ENCODE results near the gene TEX53. TPM values are rescaled to one million over a fixed set of nuclear protein-coding genes. Genes with fewer than 3 reads are reported as not detected.

TEX53 gene
- total RNA-seq, 1 donor from 2014 or later = not detected

DNA sequence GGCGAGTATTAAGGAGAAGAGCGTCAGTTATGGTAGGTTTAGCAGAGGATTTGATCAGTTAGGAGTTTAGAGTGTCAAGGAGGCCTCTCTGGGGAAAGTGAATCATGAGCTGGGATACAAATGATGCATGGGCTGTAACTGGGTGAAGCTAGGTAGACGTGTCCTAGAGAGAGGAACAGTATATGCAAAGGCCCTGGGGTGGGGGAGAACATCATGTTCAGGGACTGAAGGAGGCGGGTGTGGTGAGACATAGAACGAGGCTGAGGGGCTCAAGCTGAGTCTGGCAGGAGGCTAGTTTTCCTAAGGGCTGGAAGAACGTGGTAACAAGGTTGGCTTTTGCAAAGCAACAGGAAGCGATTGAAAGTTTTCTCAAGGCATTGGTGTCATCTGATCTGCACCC is 36.0 kb downstream of the TEX53 start:
- Mint-ChIP-seq H3K27me3 (no peaks in the 10 kb centered on the region), H3K4me1 (ENCODE audit: unreplicated experiment) (peaks cover 4% of the 10 kb centered on the region), H3K4me3 (no peak overlapping the region), H3K27ac (no peak overlapping the region), H3K36me3 (peaks cover 20% of the 10 kb centered on the region), H3K9me3 (no peaks in the 10 kb centered on the region)
- TF ChIP-seq, protein P1, sequence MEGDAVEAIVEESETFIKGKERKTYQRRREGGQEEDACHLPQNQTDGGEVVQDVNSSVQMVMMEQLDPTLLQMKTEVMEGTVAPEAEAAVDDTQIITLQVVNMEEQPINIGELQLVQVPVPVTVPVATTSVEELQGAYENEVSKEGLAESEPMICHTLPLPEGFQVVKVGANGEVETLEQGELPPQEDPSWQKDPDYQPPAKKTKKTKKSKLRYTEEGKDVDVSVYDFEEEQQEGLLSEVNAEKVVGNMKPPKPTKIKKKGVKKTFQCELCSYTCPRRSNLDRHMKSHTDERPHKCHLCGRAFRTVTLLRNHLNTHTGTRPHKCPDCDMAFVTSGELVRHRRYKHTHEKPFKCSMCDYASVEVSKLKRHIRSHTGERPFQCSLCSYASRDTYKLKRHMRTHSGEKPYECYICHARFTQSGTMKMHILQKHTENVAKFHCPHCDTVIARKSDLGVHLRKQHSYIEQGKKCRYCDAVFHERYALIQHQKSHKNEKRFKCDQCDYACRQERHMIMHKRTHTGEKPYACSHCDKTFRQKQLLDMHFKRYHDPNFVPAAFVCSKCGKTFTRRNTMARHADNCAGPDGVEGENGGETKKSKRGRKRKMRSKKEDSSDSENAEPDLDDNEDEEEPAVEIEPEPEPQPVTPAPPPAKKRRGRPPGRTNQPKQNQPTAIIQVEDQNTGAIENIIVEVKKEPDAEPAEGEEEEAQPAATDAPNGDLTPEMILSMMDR (conservative IDR thresholded peaks at IDR 0.05) = no peak
- no peak for DNase-seq (ENCODE audit: extremely low spot score, unreplicated experiment)

DNA sequence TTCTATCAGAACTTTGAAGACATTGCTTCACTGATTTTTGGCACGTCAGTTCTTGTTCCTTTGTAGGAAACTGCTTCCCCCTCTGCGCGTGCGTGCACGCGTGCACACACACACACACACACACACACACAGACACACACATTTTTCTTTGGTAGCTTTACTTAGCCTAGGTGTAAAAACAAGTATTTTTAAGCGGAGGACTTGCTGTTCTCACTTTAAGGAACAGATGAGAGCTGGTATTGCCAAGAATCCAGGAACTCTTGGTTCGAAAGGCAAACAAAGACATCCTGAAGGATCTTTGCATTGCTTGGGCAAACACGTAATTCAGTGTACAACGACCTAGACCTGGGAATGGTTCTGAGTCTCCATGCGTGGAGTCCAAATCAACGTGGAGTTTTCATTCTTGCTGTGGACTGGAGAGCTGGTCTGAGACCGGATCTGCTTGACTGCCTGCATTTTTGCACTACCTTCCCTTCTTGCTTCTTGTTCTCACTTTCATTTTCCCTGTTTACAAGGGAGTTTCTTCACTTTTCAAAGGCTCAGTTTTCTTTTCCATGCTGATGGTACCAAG is 38.3 kb downstream of the TEX53 start:
- peaks cover 12% of the 10 kb centered on the region for H3K4me1 Mint-ChIP-seq (ENCODE audit: unreplicated experiment)
- peak overlapping the region; percentile 57 for H3K4me3 Mint-ChIP-seq
- no peaks in the 10 kb centered on the region for H3K27me3 Mint-ChIP-seq
- DNase-seq (ENCODE audit: extremely low spot score, unreplicated experiment) = no peak
- H3K9me3 Mint-ChIP-seq = no peaks in the 10 kb centered on the region
- TF ChIP-seq, protein P1 (conservative IDR thresholded peaks at IDR 0.05) = no peak
- peaks cover 16% of the 10 kb centered on the region for H3K36me3 Mint-ChIP-seq
- peak overlapping the region; percentile 87 for H3K27ac Mint-ChIP-seq

DNA sequence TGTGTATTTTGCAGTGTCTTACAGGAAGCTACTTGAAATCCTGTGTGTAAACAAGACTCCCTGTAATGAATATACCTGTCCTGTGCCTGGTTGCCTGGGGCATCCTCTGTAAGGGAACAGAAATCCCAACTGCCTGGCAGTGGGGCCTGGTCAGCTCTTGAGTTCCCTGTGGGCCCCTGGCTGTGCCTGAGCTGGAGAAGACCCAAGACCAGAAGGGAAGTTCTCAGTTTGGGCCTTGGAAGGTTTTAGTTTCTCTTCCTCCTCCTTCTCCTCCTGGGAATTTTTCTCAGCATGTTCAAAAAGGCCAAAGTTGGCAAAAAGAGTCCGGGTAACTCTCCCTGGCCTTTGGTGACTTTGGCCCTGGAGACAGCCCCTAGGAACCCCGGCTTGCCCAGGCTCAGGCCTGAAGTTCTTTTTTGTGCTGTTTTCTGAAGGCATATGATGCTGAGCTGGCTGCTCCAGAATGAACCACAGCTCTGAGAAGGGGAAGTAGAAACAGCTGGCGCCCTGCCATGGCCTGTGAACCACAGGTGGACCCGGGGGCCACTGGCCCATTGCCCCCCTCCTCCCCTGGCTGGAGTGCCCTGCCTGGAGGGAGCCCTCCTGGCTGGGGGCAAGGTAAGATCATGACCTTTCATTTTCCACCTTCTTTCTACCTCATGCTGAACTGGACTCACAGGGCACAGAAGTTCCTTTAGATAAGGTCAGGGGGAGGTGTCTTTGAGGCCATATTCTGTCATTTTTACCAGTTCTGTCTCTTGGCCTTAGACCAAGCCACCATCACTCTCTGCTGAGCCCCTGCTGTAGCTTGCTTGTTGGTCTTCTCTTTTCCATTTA is 40.7 kb downstream of the TEX53 start:
- Mint-ChIP-seq H3K4me1 (ENCODE audit: unreplicated experiment) (peaks cover 28% of the 10 kb centered on the region), H3K36me3 (peaks cover 12% of the 10 kb centered on the region), H3K9me3 (no peaks in the 10 kb centered on the region), H3K27ac (no peak overlapping the region), H3K27me3 (no peaks in the 10 kb centered on the region), H3K4me3 (no peak overlapping the region)
- TF ChIP-seq, protein P1 (conservative IDR thresholded peaks at IDR 0.05) = no peak
- DNase-seq (ENCODE audit: extremely low spot score, unreplicated experiment) = no peak

DNA sequence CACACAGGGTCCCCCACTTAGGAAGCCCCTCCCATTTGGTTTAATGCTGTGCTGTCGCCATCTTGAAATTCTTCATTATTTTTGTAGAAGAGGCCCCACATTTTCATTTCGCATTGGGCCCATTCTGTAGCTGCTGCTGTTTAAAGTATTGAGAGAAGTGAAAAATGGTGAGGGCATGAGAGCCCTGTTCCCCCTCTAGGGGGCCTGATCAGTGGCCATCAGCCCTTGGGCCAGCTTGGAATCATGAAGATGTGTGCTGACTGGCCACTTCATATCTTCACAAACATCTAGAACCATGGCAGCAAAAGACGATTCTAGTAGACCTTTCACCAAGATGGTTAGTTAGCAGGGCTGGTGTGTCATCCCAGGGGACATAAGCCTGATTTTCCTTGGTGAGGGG is 43.2 kb downstream of the TEX53 start:
- H3K36me3 Mint-ChIP-seq = peaks cover 1% of the 10 kb centered on the region
- H3K27me3 Mint-ChIP-seq = no peaks in the 10 kb centered on the region
- TF ChIP-seq, protein P1 (conservative IDR thresholded peaks at IDR 0.05) = no peak
- H3K9me3 Mint-ChIP-seq = no peaks in the 10 kb centered on the region
- peaks cover 25% of the 10 kb centered on the region for H3K4me1 Mint-ChIP-seq (ENCODE audit: unreplicated experiment)
- DNase-seq (ENCODE audit: extremely low spot score, unreplicated experiment) = no peak
- H3K4me3 Mint-ChIP-seq = no peak overlapping the region
- H3K27ac Mint-ChIP-seq = no peak overlapping the region

- Mint-ChIP-seq H3K9me3 (no peaks in the 10 kb centered on the region), H3K36me3 (no peaks in the 10 kb centered on the region), H3K4me3 (peak overlapping the region; percentile 87), H3K27me3 (no peaks in the 10 kb centered on the region), H3K4me1 (ENCODE audit: unreplicated experiment) (peaks cover 25% of the 10 kb centered on the region), H3K27ac (peak overlapping the region; percentile 40)
- DNase-seq (ENCODE audit: extremely low spot score, unreplicated experiment) = no peak
- TF ChIP-seq, protein P1 (conservative IDR thresholded peaks at IDR 0.05) = no peak
These were observed 43.7 kb downstream of the TEX53 start for GRCh38 chr9:114613919-114614318.
